Endodermal cell (in vitro differentiated cells): Measurements from ENCODE around the gene USP27X. TPM values are rescaled to one million over a fixed set of nuclear protein-coding genes. Genes with fewer than 3 reads are reported as not detected.
A peak's percentile ranks its signal among the peaks of the same experiment; 100 is the strongest.

Experiments
- DNase-seq: peaks from one replicate; pipeline ENCODE4 v3.0.0-alpha.2; 2017
- H3K27ac ChIP-seq: 2 replicates; pipeline ENCODE4 v1.5.1; 2013; ENCODE audit warnings: mild to moderate bottlenecking, low read depth, low read length, moderate library complexity
- H3K27me3 ChIP-seq: 2 replicates; pipeline ENCODE4 v1.6.1; 2013; ENCODE audit warnings: mild to moderate bottlenecking, low read length, moderate library complexity; ENCODE audit not compliant: insufficient read depth, control insufficient read depth, poor library complexity, severe bottlenecking
- H3K36me3 ChIP-seq: 2 replicates; pipeline ENCODE4 v1.7.0; 2013; ENCODE audit warnings: mild to moderate bottlenecking, low read length, moderate library complexity; ENCODE audit not compliant: control insufficient read depth, insufficient read depth
- H3K4me1 ChIP-seq: one replicate; pipeline ENCODE4 v1.7.0; 2013; ENCODE audit warnings: low read length; ENCODE audit not compliant: control insufficient read depth, insufficient read depth
- H3K4me3 ChIP-seq: 2 replicates; pipeline ENCODE4 v1.5.1; 2013; ENCODE audit warnings: mild to moderate bottlenecking, low read length, moderate library complexity
- H3K9ac ChIP-seq: 2 replicates; pipeline ENCODE4 v1.6.1; 2013; ENCODE audit warnings: mild to moderate bottlenecking, low read length, moderate library complexity; ENCODE audit not compliant: poor library complexity, severe bottlenecking; ENCODE audit errors: extremely low read depth
- H3K9me3 ChIP-seq: 2 replicates; pipeline ENCODE4 v1.6.1; 2013; ENCODE audit warnings: mild to moderate bottlenecking, low read length, moderate library complexity; ENCODE audit not compliant: control insufficient read depth
- H3K27ac Mint-ChIP-seq: 2 replicates; pipeline ENCODE4 v1.8.0; 2020; ENCODE audit warnings: mixed read lengths
- H3K27me3 Mint-ChIP-seq: 2 replicates; pipeline ENCODE4 v1.8.0; 2021; ENCODE audit warnings: mild to moderate bottlenecking, mixed read lengths; ENCODE audit not compliant: insufficient read depth
- H3K36me3 Mint-ChIP-seq: 2 replicates; pipeline ENCODE4 v1.8.0; 2020; ENCODE audit warnings: low read depth, mixed read lengths
- H3K4me1 Mint-ChIP-seq: 2 replicates; pipeline ENCODE4 v1.8.0; 2020; ENCODE audit warnings: mixed read lengths
- H3K4me3 Mint-ChIP-seq: 2 replicates; pipeline ENCODE4 v1.8.0; 2020; ENCODE audit warnings: mild to moderate bottlenecking, moderate library complexity, mixed read lengths
- H3K9me3 Mint-ChIP-seq: 2 replicates; pipeline ENCODE4 v1.8.0; 2020; ENCODE audit warnings: mild to moderate bottlenecking, mixed read lengths
- CTCF ChIP-seq: fragments of 200-600 bp; sonication (generic); conservative IDR thresholded peaks from 2 replicates; pipeline ENCODE4 v1.5.0; 2021; ENCODE audit warnings: antibody characterized with exemption, mild to moderate bottlenecking
- WGBS, 2 experiments: methylation state at CpG; one replicate each; pipeline versions ENCODE4 v1.1.5 to v1.1.7; 2013; ENCODE audit warnings: missing lambda C conversion rate in 2 of 2, mixed read lengths in 1 of 2; ENCODE audit not compliant: insufficient coverage in 1 of 2, insufficient read length in 1 of 2; 5-methylcytosine and 5-hydroxymethylcytosine counted together
- total RNA-seq, 2 donors: library from RNA; stranded (reverse); fragmentation: NEBNext Ultra II Directional in 1 of 2; extraction: Animal tissue kit (Norgen Biotek cat#: 25700) in 1 of 2; gene quantifications; 2 replicates in 1 of 2; 3 replicates in 1 of 2; pipeline ENCODE4 v1.2.1, GENCODE V29; 2021

USP27X gene
- total RNA-seq, 2 donors from 2014 or later: 7.1 to 8.2 TPM

- H3K4me1 ChIP-seq: no peaks in the 10 kb centered on the region
- H3K9me3 ChIP-seq: no peaks in the 10 kb centered on the region
- no peak for TF ChIP-seq CTCF
- H3K36me3 ChIP-seq: peaks cover 9% of the 10 kb centered on the region
- no peak overlapping the region for H3K9ac ChIP-seq
- Mint-ChIP-seq H3K27ac (no peak overlapping the region), H3K4me1 (peaks cover 8% of the 10 kb centered on the region), H3K9me3 (peaks cover 47% of the 10 kb centered on the region), H3K27me3 (peaks cover 15% of the 10 kb centered on the region), H3K4me3 (no peak overlapping the region), H3K36me3 (no peaks in the 10 kb centered on the region)
- WGBS, 2 experiments: 88% methylated on average over 2 of the region's 2 CpGs; no CpG with 5 or more reads in 1 of the 2 experiments
- DNase-seq: no peak
- H3K27me3 ChIP-seq: peaks cover 6% of the 10 kb centered on the region
- no peak overlapping the region for H3K27ac ChIP-seq
- H3K4me3 ChIP-seq: no peak overlapping the region
Observed at GRCh38 chrX:49921109-49921508, 41.8 kb downstream of the USP27X start.

GRCh38 chrX:49922291-49923241, 43.3 kb downstream of the USP27X start, which contains the start of gene CLCN5:
CLCN5 (plus strand) TSS chrX:49922596; CDS start chrX:49925299, 2,703 bp downstream.
- WGBS, 2 experiments: 0% methylated on average over 2 to 83 of the region's 83 CpGs
- H3K27ac Mint-ChIP-seq: no peak within 1 kb of the TSS

GRCh38 chrX:49925176-49925575, 45.9 kb downstream of the USP27X start:
- Histone ChIP-seq H3K9ac (no peak overlapping the region), H3K9me3 (no peaks in the 10 kb centered on the region), H3K36me3 (peaks cover 9% of the 10 kb centered on the region), H3K27me3 (peaks cover 6% of the 10 kb centered on the region), H3K27ac (no peak overlapping the region), H3K4me3 (no peak overlapping the region), H3K4me1 (no peaks in the 10 kb centered on the region)
- WGBS, 2 experiments: 30% methylated on average over 1 of the region's 2 CpGs; no CpG with 5 or more reads in 1 of the 2 experiments
- DNase-seq: no peak
- H3K27me3 Mint-ChIP-seq: peaks cover 15% of the 10 kb centered on the region
- H3K4me3 Mint-ChIP-seq: no peak overlapping the region
- H3K4me1 Mint-ChIP-seq: peaks cover 8% of the 10 kb centered on the region
- no peak for TF ChIP-seq CTCF
- peaks cover 46% of the 10 kb centered on the region for H3K9me3 Mint-ChIP-seq
- H3K36me3 Mint-ChIP-seq: peaks cover 4% of the 10 kb centered on the region
- no peak overlapping the region for H3K27ac Mint-ChIP-seq

More at GRCh38 chrX:49922291-49923241, 43.3 kb downstream of the USP27X start, which contains the start of gene CLCN5:
- TF ChIP-seq CTCF: no peak
- Mint-ChIP-seq H3K4me1 (peaks cover 8% of the 10 kb centered on the region), H3K36me3 (peaks cover 2% of the 10 kb centered on the region), H3K9me3 (peaks cover 54% of the 10 kb centered on the region), H3K4me3 (peak within 1 kb of the TSS; percentile 63), H3K27me3 (peaks cover 15% of the 10 kb centered on the region)
- Histone ChIP-seq H3K9ac (peak within 1 kb of the TSS; percentile 47), H3K9me3 (no peaks in the 10 kb centered on the region), H3K36me3 (peaks cover 9% of the 10 kb centered on the region), H3K4me1 (no peaks in the 10 kb centered on the region), H3K27me3 (peaks cover 6% of the 10 kb centered on the region), H3K27ac (no peak within 1 kb of the TSS), H3K4me3 (peak within 1 kb of the TSS; percentile 86)
- peak; percentile 97 for DNase-seq
